ENCODE data around the gene LRCH1.

Gene LRCH1

DNA sequence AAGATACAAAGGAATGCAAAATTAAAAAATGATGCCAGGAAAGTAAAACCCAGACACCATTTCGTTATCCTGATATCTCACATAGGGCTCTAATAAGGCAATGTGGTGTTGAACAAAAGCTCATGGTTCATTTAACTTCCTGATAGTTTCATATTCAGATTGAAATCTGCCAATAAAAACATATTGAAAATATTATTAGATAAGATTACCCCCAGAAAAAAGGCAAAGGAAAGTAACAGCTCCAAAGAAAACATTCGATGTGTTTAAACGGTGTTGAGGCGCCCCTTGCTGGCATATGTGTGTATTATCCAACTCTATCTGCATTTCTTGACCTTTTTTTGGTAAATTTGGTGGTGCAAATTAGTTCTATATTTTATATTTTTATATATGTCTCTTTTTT is 168.1 kb downstream of the LRCH1 start:
- H3K27ac Mint-ChIP-seq = no peak overlapping the region
- H3K9me3 Mint-ChIP-seq = no peaks in the 10 kb centered on the region
- H3K36me3 Mint-ChIP-seq = peaks cover 18% of the 10 kb centered on the region
- H3K27me3 Mint-ChIP-seq = no peaks in the 10 kb centered on the region
- no peaks in the 10 kb centered on the region for H3K4me1 Mint-ChIP-seq
- no peak overlapping the region for H3K4me3 Mint-ChIP-seq

DNA sequence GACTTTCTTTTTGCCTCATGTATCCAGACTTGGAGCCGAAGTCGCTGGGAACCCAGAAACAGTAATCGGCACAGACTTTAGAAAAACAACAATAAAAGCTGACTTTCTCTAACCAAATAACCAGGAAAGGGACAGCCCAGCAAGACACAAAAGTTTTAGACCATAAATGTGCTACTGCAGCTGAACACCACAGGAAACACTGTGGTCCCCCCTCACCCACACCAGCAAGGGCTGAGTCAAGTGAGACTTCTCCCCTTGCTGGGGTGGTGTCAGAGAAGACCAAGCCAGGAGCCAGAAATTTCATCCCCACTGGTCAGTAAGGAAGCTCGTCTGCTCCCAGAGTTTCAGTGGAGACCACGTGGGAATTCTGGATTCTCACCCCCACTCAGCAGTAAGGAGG is 173.4 kb downstream of the LRCH1 start:
- Mint-ChIP-seq H3K36me3 (peaks cover 34% of the 10 kb centered on the region), H3K4me1 (no peaks in the 10 kb centered on the region), H3K27me3 (no peaks in the 10 kb centered on the region), H3K4me3 (no peak overlapping the region), H3K27ac (no peak overlapping the region), H3K9me3 (no peaks in the 10 kb centered on the region)

DNA sequence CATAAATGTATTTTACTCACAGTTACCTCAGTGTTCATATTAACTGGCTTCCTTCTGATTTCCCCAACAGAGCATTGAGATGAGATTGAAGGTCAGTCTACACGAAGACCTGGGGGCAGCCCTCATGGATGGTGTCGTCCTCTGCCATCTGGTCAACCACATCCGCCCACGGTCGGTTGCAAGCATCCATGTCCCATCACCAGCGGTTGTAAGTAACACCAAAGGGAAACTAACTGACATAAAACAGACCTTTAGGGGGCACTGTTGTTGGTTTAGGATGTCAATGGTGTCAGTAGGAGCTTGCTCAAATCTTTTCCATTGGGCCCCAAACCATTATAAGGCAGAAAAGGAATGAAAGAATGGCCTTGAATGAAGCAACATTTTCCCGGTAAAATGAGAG is 175.8 kb downstream of the LRCH1 start:
- Mint-ChIP-seq H3K27ac (no peak overlapping the region), H3K36me3 (peaks cover 35% of the 10 kb centered on the region), H3K4me3 (no peak overlapping the region), H3K9me3 (no peaks in the 10 kb centered on the region), H3K27me3 (no peaks in the 10 kb centered on the region), H3K4me1 (no peaks in the 10 kb centered on the region)

DNA sequence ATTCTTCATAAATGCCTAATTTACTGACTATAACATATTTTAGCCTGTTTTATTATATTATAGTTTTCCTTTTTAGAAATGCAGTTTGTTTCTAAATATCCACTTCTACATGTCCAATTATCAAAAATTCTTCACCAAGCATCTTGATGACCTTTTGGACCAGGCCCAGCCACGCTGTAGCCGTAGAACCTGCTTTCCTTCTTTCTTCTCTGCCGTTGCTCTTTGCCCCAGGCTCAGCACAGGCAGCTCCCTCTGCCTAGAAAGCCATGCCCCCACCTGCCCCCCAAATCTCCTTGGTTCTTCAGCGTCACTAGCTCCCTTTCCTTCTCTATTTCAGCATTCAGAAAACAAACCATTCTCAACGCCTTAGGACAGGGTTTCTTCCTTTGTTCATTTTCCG is 178.6 kb downstream of the LRCH1 start:
- Mint-ChIP-seq H3K27ac (no peak overlapping the region), H3K36me3 (peaks cover 24% of the 10 kb centered on the region), H3K4me3 (no peak overlapping the region), H3K27me3 (no peaks in the 10 kb centered on the region), H3K4me1 (no peaks in the 10 kb centered on the region), H3K9me3 (no peaks in the 10 kb centered on the region)

DNA sequence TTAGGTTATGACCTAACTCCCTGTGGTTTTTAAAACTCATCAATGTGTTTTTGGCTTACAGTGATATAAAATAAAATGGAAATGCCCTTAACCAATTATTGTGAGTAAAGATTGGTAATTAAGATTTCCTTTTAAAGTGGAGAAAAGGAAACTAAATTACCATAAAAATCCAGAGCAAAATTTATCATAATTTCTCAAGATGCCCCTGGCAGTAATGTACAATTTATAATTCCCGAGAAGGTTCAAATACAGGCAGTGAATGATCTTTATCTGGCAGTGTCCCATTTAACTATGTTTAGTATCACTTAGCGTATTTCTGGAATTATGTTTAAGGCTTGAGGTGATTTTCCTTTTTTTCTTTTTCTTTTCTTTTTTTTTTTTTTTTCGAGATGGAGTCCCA is 182.5 kb downstream of the LRCH1 start:
- Mint-ChIP-seq H3K4me1 (no peaks in the 10 kb centered on the region), H3K36me3 (peaks cover 10% of the 10 kb centered on the region), H3K27me3 (no peaks in the 10 kb centered on the region), H3K27ac (no peak overlapping the region), H3K9me3 (no peaks in the 10 kb centered on the region), H3K4me3 (no peak overlapping the region)

DNA sequence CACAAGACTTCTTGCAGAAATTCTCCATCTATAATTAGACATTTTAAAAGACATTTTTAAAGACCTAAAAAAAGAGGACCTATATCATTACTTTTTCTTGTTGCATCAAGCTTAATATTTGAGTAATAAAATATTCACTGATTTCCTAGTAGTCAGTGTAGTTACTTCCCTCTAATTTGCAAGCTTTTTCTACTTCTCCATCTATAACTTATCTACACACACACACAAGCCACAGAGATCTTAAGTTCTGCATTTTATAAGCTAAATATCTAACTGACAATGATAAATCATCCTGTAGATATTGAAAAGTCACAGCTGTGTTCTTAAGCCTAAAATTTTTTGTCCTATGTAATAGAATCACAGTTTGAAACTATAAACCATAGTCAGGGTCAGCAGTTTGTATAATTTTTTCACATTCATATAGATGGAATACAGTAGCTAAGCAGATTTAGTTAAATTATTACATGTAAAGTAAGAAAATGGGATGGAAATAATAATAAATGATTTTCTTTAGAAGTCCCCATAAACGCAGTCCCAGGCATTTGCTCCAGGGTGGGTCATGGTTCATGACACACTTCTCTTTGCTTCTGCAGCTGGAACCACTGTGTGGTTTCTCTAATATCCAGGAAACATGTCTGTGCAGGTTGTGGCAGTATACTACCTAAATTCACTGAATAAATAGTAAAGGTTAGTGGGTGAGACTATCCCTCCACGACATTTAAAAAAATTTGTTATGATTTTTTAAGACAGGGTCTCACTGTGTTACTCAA is 183.8 kb downstream of the LRCH1 start:
- Mint-ChIP-seq H3K9me3 (no peaks in the 10 kb centered on the region), H3K27ac (no peak overlapping the region), H3K4me1 (no peaks in the 10 kb centered on the region), H3K27me3 (no peaks in the 10 kb centered on the region), H3K4me3 (no peak overlapping the region), H3K36me3 (peaks cover 6% of the 10 kb centered on the region)

DNA sequence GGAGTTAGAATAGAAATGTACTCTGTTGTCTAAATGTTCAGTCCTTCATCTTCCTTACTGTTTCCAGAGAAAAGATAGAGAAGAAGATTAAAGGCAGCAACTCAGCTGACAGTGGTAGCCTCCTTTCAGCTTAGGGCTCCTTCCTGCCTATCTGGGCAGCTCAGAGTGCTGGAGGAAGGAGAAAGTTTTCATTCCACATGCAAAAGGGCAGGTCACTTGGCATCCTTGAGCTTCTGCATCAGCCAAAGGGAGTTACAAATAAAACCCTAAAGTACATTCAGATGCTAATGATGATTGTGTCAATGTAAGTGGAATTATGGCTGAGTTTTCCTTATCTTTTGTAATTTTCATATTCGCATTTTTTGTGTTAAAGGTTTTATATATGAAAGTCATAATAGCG is 185.1 kb downstream of the LRCH1 start:
- H3K36me3 Mint-ChIP-seq = peaks cover 6% of the 10 kb centered on the region
- no peak overlapping the region for H3K27ac Mint-ChIP-seq
- H3K4me1 Mint-ChIP-seq = no peaks in the 10 kb centered on the region
- H3K4me3 Mint-ChIP-seq = no peak overlapping the region
- no peaks in the 10 kb centered on the region for H3K27me3 Mint-ChIP-seq
- H3K9me3 Mint-ChIP-seq = no peaks in the 10 kb centered on the region

DNA sequence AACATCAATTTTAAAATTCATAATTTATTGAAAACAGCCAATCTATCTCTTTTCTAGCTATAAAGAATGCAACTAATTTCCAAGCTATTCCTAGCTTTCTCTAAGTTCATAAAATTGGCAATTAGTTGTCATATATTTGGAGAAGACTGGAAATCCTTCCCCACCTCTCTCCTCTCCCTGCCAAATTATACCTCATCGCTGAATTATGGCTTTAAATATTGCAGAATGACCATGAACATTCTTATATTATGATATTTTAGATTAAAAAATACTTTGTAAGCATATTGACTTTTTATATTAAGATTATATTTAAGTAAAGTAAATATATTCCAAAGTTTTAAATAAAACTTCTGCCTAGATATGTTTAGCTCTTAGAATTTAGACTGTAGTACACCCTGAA is 185.8 kb downstream of the LRCH1 start:
- no peaks in the 10 kb centered on the region for H3K9me3 Mint-ChIP-seq
- no peaks in the 10 kb centered on the region for H3K4me1 Mint-ChIP-seq
- no peak overlapping the region for H3K27ac Mint-ChIP-seq
- H3K4me3 Mint-ChIP-seq = no peak overlapping the region
- H3K36me3 Mint-ChIP-seq = peaks cover 6% of the 10 kb centered on the region
- H3K27me3 Mint-ChIP-seq = no peaks in the 10 kb centered on the region

DNA sequence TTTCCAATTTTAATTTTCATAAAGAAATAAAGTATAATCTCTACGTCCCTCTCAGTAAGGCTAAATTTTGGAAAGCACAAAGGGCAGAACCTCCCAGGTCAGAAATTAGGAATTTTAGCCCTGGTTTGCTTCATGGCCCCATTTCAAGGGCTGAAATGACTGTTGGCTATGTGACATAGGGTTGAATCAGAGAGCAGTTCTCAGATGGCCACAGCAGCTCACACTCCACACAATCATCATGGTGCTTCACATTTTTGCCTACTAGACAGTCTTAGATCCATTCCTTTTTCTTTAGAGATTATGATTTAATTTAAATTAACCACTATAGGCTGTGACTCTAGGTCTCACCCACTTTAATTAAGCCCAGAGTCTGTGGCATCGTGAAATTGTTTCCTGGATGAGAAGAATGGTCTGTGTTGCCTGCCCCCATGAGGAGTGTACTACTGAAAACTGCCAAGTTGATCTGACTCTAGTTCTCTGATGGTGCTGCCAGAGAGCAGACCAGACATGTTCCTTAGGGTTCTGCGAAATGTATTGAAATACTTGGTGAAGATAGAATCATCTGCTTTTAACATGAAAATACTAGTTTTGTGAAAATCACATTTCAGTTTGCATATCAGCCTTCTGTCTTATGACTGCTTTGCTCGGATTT is 186.6 kb downstream of the LRCH1 start:
- Mint-ChIP-seq H3K36me3 (peaks cover 6% of the 10 kb centered on the region), H3K27ac (no peak overlapping the region), H3K9me3 (no peaks in the 10 kb centered on the region), H3K4me3 (no peak overlapping the region), H3K4me1 (no peaks in the 10 kb centered on the region), H3K27me3 (no peaks in the 10 kb centered on the region)

DNA sequence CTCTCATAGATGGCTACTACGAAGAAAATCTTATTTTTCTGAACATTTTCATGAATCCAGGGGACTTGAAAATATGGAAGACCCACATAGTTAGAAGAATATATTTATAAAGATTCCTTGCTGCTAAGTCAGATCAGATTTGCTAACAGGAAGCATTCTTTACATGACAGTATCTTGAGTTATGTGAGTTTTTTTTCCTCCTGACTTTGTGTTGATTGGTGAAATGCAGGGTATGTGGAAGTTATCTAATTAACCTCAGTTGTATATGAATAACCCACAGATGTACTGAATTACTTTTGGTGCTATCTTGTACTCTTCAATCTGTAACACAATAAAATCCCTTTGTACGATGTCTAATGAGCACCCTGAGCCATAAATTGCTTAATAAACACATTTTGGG is 190.2 kb downstream of the LRCH1 start:
- H3K9me3 Mint-ChIP-seq = no peaks in the 10 kb centered on the region
- no peaks in the 10 kb centered on the region for H3K4me1 Mint-ChIP-seq
- H3K4me3 Mint-ChIP-seq = no peak overlapping the region
- no peak overlapping the region for H3K27ac Mint-ChIP-seq
- H3K27me3 Mint-ChIP-seq = no peaks in the 10 kb centered on the region
- peaks cover 11% of the 10 kb centered on the region for H3K36me3 Mint-ChIP-seq

DNA sequence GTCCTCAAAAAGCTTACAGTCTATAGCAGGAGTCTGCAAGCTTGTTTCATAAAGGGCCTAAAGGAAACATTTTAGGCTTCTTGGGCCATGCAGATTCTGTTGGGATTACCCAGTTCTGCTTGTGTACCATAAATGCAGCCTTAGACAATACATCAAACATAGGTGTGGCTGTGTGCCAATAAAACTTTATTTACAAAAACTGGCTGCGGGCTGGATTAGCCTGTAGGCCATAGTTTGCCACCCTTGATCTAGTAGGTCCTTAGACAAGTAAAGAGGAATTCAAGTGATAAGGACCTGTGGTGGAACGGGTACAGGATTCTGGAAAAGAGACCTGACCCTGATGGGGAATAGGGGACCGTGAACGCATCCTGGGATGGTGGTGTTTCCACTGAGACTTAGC is 192.1 kb downstream of the LRCH1 start:
- Mint-ChIP-seq H3K4me3 (no peak overlapping the region), H3K27me3 (no peaks in the 10 kb centered on the region), H3K9me3 (no peaks in the 10 kb centered on the region), H3K27ac (peak overlapping the region; percentile 38), H3K4me1 (peaks cover 5% of the 10 kb centered on the region), H3K36me3 (peaks cover 17% of the 10 kb centered on the region)

DNA sequence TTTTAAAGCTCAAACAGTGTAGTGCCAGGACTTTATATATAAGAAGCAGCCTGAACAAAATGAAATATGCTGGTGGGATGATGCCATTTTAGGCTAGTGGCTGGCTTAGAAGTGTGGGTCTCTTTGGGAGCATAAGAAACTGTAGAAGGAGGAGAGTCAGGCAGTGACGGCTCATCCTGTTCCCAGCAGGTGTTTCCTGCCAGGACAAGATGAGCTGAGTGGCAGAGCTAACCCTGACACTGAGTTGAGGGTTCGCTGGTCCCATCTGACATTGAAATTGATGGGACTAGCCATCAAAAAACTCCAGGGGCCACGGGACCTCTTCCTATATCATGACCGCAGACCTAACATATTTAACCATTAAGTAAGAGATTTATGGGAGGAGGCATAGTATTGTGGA is 192.7 kb downstream of the LRCH1 start:
- H3K9me3 Mint-ChIP-seq = no peaks in the 10 kb centered on the region
- H3K27me3 Mint-ChIP-seq = no peaks in the 10 kb centered on the region
- peaks cover 17% of the 10 kb centered on the region for H3K36me3 Mint-ChIP-seq
- no peak overlapping the region for H3K4me3 Mint-ChIP-seq
- peaks cover 12% of the 10 kb centered on the region for H3K4me1 Mint-ChIP-seq
- no peak overlapping the region for H3K27ac Mint-ChIP-seq

DNA sequence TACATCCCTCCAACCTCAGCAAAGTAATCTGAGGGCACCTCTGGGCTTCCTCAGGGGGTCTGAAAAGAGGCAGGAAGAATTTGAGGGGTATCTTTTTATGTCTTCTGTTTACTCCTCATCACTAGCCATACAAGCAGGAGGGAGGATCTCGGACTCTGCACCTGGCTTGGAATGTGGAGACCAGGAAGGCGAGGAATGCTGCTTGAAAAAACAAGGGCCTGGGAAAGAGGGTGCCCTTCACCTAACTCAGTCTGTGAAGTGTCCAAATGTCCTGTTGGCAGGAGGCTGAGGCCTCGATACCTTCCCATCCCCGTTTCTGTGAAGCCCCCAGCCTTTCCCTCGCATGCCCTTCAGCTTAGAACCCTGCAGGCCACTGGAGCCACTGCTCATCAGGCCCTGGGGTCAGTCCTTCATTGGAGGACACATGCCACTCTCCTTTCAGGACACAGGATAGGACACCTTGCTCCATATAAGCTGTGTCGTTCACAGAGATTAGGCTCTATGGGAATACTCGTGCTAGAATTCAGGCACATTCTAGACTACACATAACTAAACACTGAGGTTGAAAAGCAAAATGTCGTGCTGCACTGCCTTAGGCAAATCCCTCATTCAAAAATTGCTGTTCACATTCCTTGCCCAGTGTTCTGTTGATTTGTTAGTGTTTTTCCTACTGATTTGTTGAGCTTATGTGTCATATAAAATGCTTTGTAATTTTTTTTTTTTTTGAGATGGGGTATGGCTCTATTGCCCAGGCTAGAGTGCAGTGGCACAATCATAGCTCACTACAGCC is 194.3 kb downstream of the LRCH1 start:
- Mint-ChIP-seq H3K9me3 (no peaks in the 10 kb centered on the region), H3K27ac (no peak overlapping the region), H3K36me3 (peaks cover 14% of the 10 kb centered on the region)

DNA sequence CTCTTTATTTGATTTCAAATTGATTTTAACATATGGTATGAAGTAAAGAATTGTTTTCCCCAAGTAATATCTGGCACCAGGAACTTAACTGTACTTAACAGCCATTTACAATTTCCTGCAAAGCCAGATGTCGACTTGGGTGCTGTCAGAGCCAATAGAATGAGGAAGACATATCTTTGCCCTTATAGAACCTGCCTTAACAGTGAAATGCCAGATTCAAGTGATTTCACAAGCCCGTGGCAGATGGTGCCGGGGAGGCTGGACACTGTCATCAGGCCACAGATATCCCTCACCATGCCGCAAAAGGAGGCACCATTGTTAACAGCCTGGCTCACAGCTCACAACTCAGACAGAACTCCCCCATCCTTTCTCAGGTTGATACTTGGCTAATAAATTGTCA is 195.3 kb downstream of the LRCH1 start:
- H3K4me3 Mint-ChIP-seq = no peak overlapping the region
- no peaks in the 10 kb centered on the region for H3K27me3 Mint-ChIP-seq
- peaks cover 14% of the 10 kb centered on the region for H3K36me3 Mint-ChIP-seq
- no peaks in the 10 kb centered on the region for H3K9me3 Mint-ChIP-seq
- no peak overlapping the region for H3K27ac Mint-ChIP-seq
- H3K4me1 Mint-ChIP-seq = peaks cover 30% of the 10 kb centered on the region

More for the DNA sequence above, 194.3 kb downstream of the LRCH1 start:
- Mint-ChIP-seq H3K4me1 (peaks cover 25% of the 10 kb centered on the region), H3K4me3 (no peak overlapping the region), H3K27me3 (no peaks in the 10 kb centered on the region)

DNA sequence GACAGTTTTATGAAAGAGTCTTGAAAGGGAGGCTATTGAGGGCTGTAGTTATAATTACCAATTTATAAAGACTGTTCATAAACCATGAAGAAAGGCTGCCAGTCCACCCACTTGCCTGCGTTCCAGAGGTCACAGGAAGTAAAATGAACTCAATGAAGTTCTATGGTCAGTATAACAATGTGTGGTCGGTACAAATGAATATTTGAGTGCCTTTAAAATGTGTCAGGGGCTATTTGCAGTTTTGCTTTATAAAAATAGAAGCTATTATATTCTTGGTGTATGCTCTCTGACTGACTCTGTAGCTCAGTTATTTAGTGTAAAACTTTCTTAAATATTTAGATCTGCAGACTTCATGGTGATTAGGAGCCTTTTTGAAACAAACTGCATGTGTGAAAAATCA is 197.0 kb downstream of the LRCH1 start:
- Mint-ChIP-seq H3K27ac (peak overlapping the region; percentile 46), H3K9me3 (no peaks in the 10 kb centered on the region), H3K4me3 (no peak overlapping the region), H3K4me1 (peaks cover 34% of the 10 kb centered on the region), H3K36me3 (peaks cover 12% of the 10 kb centered on the region), H3K27me3 (no peaks in the 10 kb centered on the region)
